CD14-positive monocyte (primary cell): Measurements from ENCODE around the gene NAA11. TPM values are rescaled to one million over a fixed set of nuclear protein-coding genes. Genes with fewer than 3 reads are reported as not detected.

ENCODE experiments used
- DNase-seq, 3 donors: peaks; one replicate each; pipeline ENCODE4 v3.0.0-alpha.2; 2011 to 2022
- H2AFZ ChIP-seq: 2 replicates; pipeline ENCODE4 v1.6.0; 2012; ENCODE audit warnings: mild to moderate bottlenecking, low read depth, low read length, inconsistent platforms; ENCODE audit not compliant: insufficient read depth, poor library complexity, severe bottlenecking
- H3K27ac ChIP-seq, 2 donors: 1 replicate in 1 of 2; 2 replicates in 1 of 2; pipeline ENCODE4 v1.5.1; 2012 to 2013; ENCODE audit warnings: low read length in 2 of 2, control low read depth in 1 of 2, inconsistent platforms in 1 of 2, low read depth in 1 of 2, mild to moderate bottlenecking in 1 of 2
- H3K27me3 ChIP-seq, 2 donors: one replicate each; pipeline versions ENCODE4 v1.6.0 to v1.6.1; 2011 to 2013; ENCODE audit warnings: low read length in 2 of 2; ENCODE audit not compliant: control insufficient read depth in 2 of 2, insufficient read depth in 2 of 2
- H3K36me3 ChIP-seq, 2 donors: replicated peaks in 1 of 2; 1 replicate in 1 of 2; 2 replicates in 1 of 2; pipeline versions ENCODE4 v1.5.1 to v1.6.1; 2012 to 2013; ENCODE audit warnings: low read length in 2 of 2, control low read depth in 1 of 2, inconsistent platforms in 1 of 2, mild to moderate bottlenecking in 1 of 2; ENCODE audit not compliant: insufficient read depth in 2 of 2, control insufficient read depth in 1 of 2
- H3K4me1 ChIP-seq, 2 donors: 1 replicate in 1 of 2; 2 replicates in 1 of 2; pipeline versions ENCODE4 v1.5.1 to v1.6.1; 2012 to 2013; ENCODE audit warnings: low read length in 2 of 2, control low read depth in 1 of 2, inconsistent platforms in 1 of 2, mild to moderate bottlenecking in 1 of 2, moderate library complexity in 1 of 2; ENCODE audit not compliant: insufficient read depth in 2 of 2, control insufficient read depth in 1 of 2
- H3K4me2 ChIP-seq: replicated peaks from 2 replicates; pipeline ENCODE3; 2012; ENCODE audit warnings: low read length, moderate library complexity, mild to moderate bottlenecking; ENCODE audit not compliant: poor library complexity, severe bottlenecking; ENCODE audit errors: extremely low read depth
- H3K4me3 ChIP-seq, 3 experiments: fragments of 200-600 bp in 1 of 3; sonication (generic) in 1 of 3; replicated peaks in 1 of 3; 1 replicate in 2 of 3; 2 replicates in 1 of 3; pipeline ENCODE4 v1.5.1; 2011 to 2013; ENCODE audit warnings: low read length in 3 of 3, mild to moderate bottlenecking in 3 of 3, control low read depth in 2 of 3, low read depth in 2 of 3, inconsistent platforms in 1 of 3, moderate library complexity in 1 of 3
- H3K79me2 ChIP-seq: 2 replicates; pipeline ENCODE4 v1.6.0; 2012; ENCODE audit warnings: mild to moderate bottlenecking, control low read depth, inconsistent platforms, low read length, moderate library complexity; ENCODE audit not compliant: insufficient read depth
- H3K9ac ChIP-seq: 2 replicates; pipeline ENCODE4 v1.6.0; 2017; ENCODE audit warnings: low read length, mild to moderate bottlenecking; ENCODE audit not compliant: insufficient read depth, poor library complexity, severe bottlenecking
- H3K9me3 ChIP-seq, 2 donors: replicated peaks in 1 of 2; 1 replicate in 1 of 2; 2 replicates in 1 of 2; pipeline versions ENCODE4 v1.5.1 to v1.6.1; 2012 to 2013; ENCODE audit warnings: low read length in 2 of 2, control low read depth in 1 of 2; ENCODE audit not compliant: control insufficient read depth in 1 of 2, insufficient read depth in 1 of 2
- H4K20me1 ChIP-seq: 2 replicates; pipeline ENCODE4 v1.6.0; 2012; ENCODE audit warnings: mild to moderate bottlenecking, low read length, control low read depth, moderate library complexity; ENCODE audit not compliant: insufficient read depth
- H3K27ac Mint-ChIP-seq, 7 donors: one replicate each; pipeline ENCODE4 v1.8.0; 2020; ENCODE audit warnings: mild to moderate bottlenecking in 7 of 7, mixed read lengths in 7 of 7, moderate library complexity in 6 of 7, inconsistent platforms in 2 of 7
- H3K27me3 Mint-ChIP-seq, 3 donors: one replicate each; pipeline ENCODE4 v1.8.0; 2021 to 2022; ENCODE audit warnings: low read depth in 3 of 3, mild to moderate bottlenecking in 3 of 3, mixed read lengths in 3 of 3, moderate library complexity in 3 of 3, inconsistent platforms in 1 of 3
- H3K36me3 Mint-ChIP-seq, 2 donors: one replicate each; pipeline ENCODE4 v1.8.0; 2020; ENCODE audit warnings: mixed read lengths in 2 of 2, inconsistent platforms in 1 of 2, mild to moderate bottlenecking in 1 of 2
- H3K4me1 Mint-ChIP-seq: one replicate; pipeline ENCODE4 v1.8.0; 2020; ENCODE audit warnings: mild to moderate bottlenecking, mixed read lengths
- H3K4me3 Mint-ChIP-seq, 2 donors: one replicate each; pipeline ENCODE4 v1.8.0; 2020; ENCODE audit warnings: mild to moderate bottlenecking in 2 of 2, mixed read lengths in 2 of 2, moderate library complexity in 1 of 2
- H3K9me3 Mint-ChIP-seq, 7 donors: one replicate each; pipeline ENCODE4 v1.8.0; 2020 to 2022; ENCODE audit warnings: mixed read lengths in 7 of 7, mild to moderate bottlenecking in 6 of 7, moderate library complexity in 6 of 7, inconsistent platforms in 2 of 7
- CTCF ChIP-seq: fragments of 200-600 bp; IDR thresholded peaks from one replicate; pipeline ENCODE4 v1.8.0; 2022; ENCODE audit warnings: antibody characterized with exemption, mild to moderate bottlenecking
- WGBS: methylation state at CpG from one replicate; pipeline ENCODE4 v1.1.5; 2013; ENCODE audit warnings: missing lambda C conversion rate; ENCODE audit not compliant: insufficient coverage; 5-methylcytosine and 5-hydroxymethylcytosine counted together
- intact Hi-C, 2 donors: fragments of 100-400 bp; cut with micrococcal nuclease; formaldehyde crosslinking; loops; one replicate each; pipeline versions ENCODE4 v1.15.0 to v1.15.1; 2023
- polyA plus RNA-seq, 3 donors: library from polyadenylated mRNA; depleted of rRNA in 1 of 3; unstranded in 2 of 3; stranded (reverse) in 1 of 3; fragments of 300-500 nt in 2 of 3; fragments of >200 nt in 1 of 3; fragmentation: Illumina TruSeq in 2 of 3; gene quantifications; 1 replicate in 2 of 3; 2 replicates in 1 of 3; pipeline ENCODE4 v1.2.3, GENCODE V29; 2012 to 2021

NAA11 gene
- polyA plus RNA-seq, 3 donors, result not detected

GRCh38 chr4:79296768-79297428 is 29.0 kb downstream of the NAA11 start:
- H3K4me3 Mint-ChIP-seq, result no peak overlapping the region
- TF ChIP-seq CTCF, result no peak
- peaks cover 0 to 2% (median 0%) of the 10 kb centered on the region in 3 donors for H3K27me3 Mint-ChIP-seq
- H3K4me1 Mint-ChIP-seq, result no peaks in the 10 kb centered on the region
- no peaks in the 10 kb centered on the region for H3K36me3 Mint-ChIP-seq
- intact Hi-C loops, result no loop called here
- no peak for DNase-seq
- Histone ChIP-seq H3K27me3 (no peaks in the 10 kb centered on the region), H3K36me3 (no peaks in the 10 kb centered on the region), H3K9ac (no peak overlapping the region), H3K4me1 (no peaks in the 10 kb centered on the region), H4K20me1 (no peaks in the 10 kb centered on the region), H3K4me2 (no peak overlapping the region), H3K79me2 (no peaks in the 10 kb centered on the region), H3K27ac (no peak overlapping the region), H3K9me3 (peaks cover 0 to 8% of the 10 kb centered on the region in 2 donors), H2AFZ (no peak overlapping the region), H3K4me3 (no peak overlapping the region)
- H3K9me3 Mint-ChIP-seq, result peaks cover 0 to 4% (median 2%) of the 10 kb centered on the region in 7 donors
- WGBS, result 96% methylated on average over 9 of the region's 11 CpGs
- H3K27ac Mint-ChIP-seq, result no peak overlapping the region

GRCh38 chr4:79295086-79295485 is 30.8 kb downstream of the NAA11 start:
- DNase-seq, result no peak
- H3K36me3 ChIP-seq, result no peaks in the 10 kb centered on the region
- Mint-ChIP-seq H3K27me3 (peaks cover 0 to 2% (median 0%) of the 10 kb centered on the region in 3 donors), H3K27ac (no peak overlapping the region), H3K4me3 (no peak overlapping the region), H3K4me1 (no peaks in the 10 kb centered on the region), H3K36me3 (no peaks in the 10 kb centered on the region), H3K9me3 (peaks cover 0 to 4% (median 2%) of the 10 kb centered on the region in 7 donors)
- H3K79me2 ChIP-seq, result no peaks in the 10 kb centered on the region
- no peak overlapping the region for H3K9ac ChIP-seq
- no peak overlapping the region for H3K4me2 ChIP-seq
- no peaks in the 10 kb centered on the region for H3K4me1 ChIP-seq
- TF ChIP-seq CTCF, result no peak
- no peak overlapping the region for H2AFZ ChIP-seq
- intact Hi-C loops, result no loop called here
- peaks cover 0 to 8% of the 10 kb centered on the region in 2 donors for H3K9me3 ChIP-seq
- no peak overlapping the region for H3K4me3 ChIP-seq
- no peaks in the 10 kb centered on the region for H4K20me1 ChIP-seq
- H3K27me3 ChIP-seq, result no peaks in the 10 kb centered on the region
- H3K27ac ChIP-seq, result no peak overlapping the region
